ENCODE results near the gene DNER.
A peak's percentile ranks its signal among the peaks of the same experiment; 100 is the strongest.

The DNER gene

DNA sequence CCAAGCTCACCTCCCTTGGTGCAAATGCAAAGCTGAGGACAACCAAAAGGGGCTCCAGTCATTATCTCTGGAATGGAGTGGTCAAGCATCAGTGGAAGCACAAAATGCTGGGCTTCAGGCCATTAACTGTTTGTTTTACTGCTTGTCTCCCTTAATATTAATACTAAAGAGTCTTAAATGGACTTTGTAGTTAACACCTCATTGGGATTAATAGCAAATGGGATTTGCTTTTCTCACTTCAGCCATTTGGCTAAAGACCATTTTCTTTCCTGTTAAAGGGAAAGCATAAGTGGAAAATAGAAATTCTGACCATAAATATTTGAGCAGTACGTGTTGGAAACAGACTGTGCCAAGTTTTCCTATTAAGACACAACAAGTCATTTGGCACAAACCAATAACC, 154.4 kb downstream of the DNER start:
- TF ChIP-seq, protein P1, sequence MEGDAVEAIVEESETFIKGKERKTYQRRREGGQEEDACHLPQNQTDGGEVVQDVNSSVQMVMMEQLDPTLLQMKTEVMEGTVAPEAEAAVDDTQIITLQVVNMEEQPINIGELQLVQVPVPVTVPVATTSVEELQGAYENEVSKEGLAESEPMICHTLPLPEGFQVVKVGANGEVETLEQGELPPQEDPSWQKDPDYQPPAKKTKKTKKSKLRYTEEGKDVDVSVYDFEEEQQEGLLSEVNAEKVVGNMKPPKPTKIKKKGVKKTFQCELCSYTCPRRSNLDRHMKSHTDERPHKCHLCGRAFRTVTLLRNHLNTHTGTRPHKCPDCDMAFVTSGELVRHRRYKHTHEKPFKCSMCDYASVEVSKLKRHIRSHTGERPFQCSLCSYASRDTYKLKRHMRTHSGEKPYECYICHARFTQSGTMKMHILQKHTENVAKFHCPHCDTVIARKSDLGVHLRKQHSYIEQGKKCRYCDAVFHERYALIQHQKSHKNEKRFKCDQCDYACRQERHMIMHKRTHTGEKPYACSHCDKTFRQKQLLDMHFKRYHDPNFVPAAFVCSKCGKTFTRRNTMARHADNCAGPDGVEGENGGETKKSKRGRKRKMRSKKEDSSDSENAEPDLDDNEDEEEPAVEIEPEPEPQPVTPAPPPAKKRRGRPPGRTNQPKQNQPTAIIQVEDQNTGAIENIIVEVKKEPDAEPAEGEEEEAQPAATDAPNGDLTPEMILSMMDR (conservative IDR thresholded peaks at IDR 0.05; ENCODE audit: low read length), result no peak
- no peak for DNase-seq (ENCODE audit: low read depth)
- H3K4me3 ChIP-seq (ENCODE audit: low read length), result no peak overlapping the region

DNA sequence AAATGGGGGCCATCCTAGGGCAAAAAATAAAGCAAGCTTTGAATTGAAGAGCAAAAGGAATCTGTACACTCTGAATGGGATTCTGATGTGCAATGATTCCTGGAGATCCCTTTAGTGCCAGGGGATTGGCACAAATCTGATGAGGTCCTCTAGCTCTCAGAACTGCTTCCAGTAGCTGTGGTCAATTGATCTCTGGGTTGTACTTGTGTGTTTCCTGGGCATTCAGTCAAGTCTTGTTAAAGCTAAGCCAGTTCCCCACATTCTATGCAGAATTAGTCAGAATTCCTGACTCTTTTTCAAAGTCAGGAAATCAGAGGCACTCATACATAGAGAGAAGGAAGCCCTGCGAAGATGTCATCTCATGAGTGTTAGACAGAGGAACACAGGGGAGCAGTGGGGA, 161.3 kb downstream of the DNER start:
- TF ChIP-seq, protein P1 (conservative IDR thresholded peaks at IDR 0.05; ENCODE audit: low read length), result no peak
- H3K4me3 ChIP-seq (ENCODE audit: low read length), result no peak overlapping the region
- peak; percentile 9 for DNase-seq (ENCODE audit: low read depth)

DNA sequence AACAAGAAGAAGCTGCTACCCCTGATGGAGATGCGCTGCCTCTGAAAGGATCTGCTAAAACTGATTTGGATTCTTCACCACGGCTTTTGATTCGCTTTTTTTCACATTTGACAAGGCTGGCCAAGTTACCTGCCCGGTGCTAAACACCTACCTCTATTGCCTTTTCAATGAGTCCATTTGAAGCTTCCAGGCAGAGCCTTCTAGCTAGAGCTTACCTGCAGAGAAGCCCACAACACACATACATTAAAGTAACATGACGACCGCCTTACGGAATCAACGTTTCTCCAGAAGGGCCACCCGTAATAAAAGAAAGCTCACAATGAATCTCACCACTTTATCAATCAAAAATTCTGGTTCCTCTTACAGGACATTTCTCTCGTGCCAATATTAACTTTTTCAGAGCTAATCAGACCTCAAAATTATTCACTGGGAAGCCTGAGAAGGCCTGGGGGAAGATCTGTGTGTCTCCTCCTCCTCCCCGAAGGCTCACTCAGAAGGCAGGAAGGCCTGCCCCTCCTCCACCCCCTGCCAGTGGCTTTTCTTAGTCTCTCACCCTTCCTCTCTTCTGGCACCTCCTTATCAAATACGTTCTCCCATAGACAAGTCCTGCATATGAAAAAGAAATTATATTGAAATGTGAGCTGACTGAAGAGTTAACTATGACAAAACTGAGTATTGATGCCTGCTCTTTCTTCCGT, 171.0 kb downstream of the DNER start:
- no peak for DNase-seq (ENCODE audit: low read depth)
- H3K4me3 ChIP-seq (ENCODE audit: low read length), result no peak overlapping the region
- TF ChIP-seq, protein P1 (conservative IDR thresholded peaks at IDR 0.05; ENCODE audit: low read length), result no peak

DNA sequence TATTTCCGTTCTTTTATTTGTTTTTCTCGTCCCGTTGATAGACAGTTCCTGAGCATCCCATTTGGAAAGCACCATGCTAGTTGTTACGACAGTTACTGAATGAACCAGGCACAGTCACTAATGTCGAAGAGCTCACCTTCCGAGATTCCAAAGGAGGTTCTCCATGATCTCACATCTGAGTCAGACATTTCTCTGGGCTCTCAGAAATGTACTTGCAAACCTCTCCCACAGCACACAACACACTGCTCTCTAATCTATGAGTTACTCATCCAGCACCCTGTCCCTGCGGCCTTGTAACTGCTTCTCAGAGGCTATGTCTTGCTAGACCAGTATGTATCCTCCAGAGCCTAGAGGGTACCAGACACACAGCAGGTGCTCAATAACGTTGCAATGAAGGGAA, 174.7 kb downstream of the DNER start:
- no peak overlapping the region for H3K4me3 ChIP-seq (ENCODE audit: low read length)
- TF ChIP-seq, protein P1 (conservative IDR thresholded peaks at IDR 0.05; ENCODE audit: low read length), result no peak
- DNase-seq (ENCODE audit: low read depth), result no peak

DNA sequence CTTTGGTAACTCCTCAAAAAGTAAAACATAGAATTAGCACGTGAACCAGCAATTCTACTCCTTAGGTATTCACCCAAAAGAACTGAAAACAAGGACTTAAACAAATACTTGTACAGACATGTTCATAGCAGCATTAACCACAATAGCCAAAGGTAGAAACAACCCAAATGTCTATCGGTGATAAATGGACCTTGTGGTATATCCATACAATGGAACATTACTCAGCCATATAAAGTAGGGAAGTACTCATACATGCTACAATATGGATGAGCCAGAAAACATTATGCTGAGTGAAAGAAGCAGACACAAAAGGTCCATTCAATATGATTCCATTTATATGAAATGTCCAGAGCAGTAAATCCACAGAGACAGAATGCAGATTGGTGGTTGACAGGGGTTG, 182.8 kb downstream of the DNER start:
- DNase-seq (ENCODE audit: low read depth), result no peak
- TF ChIP-seq, protein P1 (conservative IDR thresholded peaks at IDR 0.05; ENCODE audit: low read length), result no peak
- no peak overlapping the region for H3K4me3 ChIP-seq (ENCODE audit: low read length)

DNA sequence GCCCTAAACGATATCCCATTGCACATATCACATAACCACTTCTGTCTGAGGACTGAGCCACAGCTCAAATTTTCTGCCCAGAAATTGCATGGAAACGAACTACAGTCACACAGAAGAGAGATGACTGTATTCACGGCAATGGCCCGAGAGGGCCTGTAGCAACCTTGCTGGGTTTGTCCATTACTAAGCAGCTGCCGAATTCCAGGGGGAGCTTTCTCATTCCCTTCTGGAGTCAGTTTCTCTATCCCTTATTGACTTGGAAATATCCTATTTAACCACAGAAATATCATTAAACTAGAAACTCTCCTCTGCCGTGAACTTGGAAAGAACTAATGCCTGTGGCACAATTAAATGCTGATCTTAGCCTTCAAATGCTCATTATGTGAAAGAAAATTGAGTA, 183.9 kb downstream of the DNER start:
- DNase-seq (ENCODE audit: low read depth), result no peak
- TF ChIP-seq, protein P1 (conservative IDR thresholded peaks at IDR 0.05; ENCODE audit: low read length), result no peak
- H3K4me3 ChIP-seq (ENCODE audit: low read length), result no peak overlapping the region

DNA sequence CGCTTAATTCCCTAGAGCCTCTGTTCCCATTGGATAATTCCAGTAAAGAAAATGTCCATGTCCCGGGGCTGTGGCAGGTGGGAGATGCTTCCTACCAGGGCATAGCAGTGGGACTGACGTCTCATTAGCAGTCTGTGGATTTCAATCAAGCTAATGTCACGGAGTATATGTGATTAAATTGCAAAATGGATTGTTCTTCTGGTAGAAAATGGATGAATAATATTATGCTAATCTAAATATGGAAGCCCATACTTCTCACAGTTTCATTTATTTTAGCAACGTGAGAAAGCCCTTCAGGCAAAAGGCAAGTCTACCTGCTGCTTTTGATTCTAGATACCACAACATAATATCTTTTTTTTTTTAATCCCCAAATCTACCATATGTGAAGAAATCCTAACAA, 185.5 kb downstream of the DNER start:
- TF ChIP-seq, protein P1 (conservative IDR thresholded peaks at IDR 0.05; ENCODE audit: low read length), result no peak
- no peak overlapping the region for H3K4me3 ChIP-seq (ENCODE audit: low read length)
- no peak for DNase-seq (ENCODE audit: low read depth)
